ENCODE results near the gene S100A16.
"Not testable (repeated sequence)": the region's sequence is repeated elsewhere in the genome, so short reads cannot be mapped to it uniquely, and the experiment has no call there.

The S100A16 gene

GRCh38 chr1:153565529-153566374 is 47.2 kb downstream of the S100A16 start, which contains the start of gene S100A2:
TSS of gene S100A2 (minus strand) at chr1:153565844. CDS start at chr1:153563877, 1,967 bp downstream.
- no peak for DNase-seq (ENCODE audit: low read depth, low spot score)
- WGBS (ENCODE audit: insufficient coverage, insufficient read length): no CpG with 5 or more reads among the region's 8 CpGs
- Histone ChIP-seq H3K27me3 (ENCODE audit: control insufficient read depth, insufficient read depth, low read length) (no peaks in the 10 kb centered on the region), H3K4me3 (ENCODE audit: low read length) (no peak within 1 kb of the TSS), H3K4me1 (ENCODE audit: control insufficient read depth, insufficient read depth, low read length) (peaks cover 17% of the 10 kb centered on the region), H3K36me3 (ENCODE audit: control insufficient read depth, insufficient read depth, low read length) (no peaks in the 10 kb centered on the region), H3K9me3 (ENCODE audit: control insufficient read depth, insufficient read depth, low read length) (no peaks in the 10 kb centered on the region), H3K27ac (ENCODE audit: low read length) (no peak within 1 kb of the TSS)

- no peak for DNase-seq (ENCODE audit: low read depth, low spot score)
- no CpG with 5 or more reads among the region's 7 CpGs for WGBS (ENCODE audit: insufficient coverage, insufficient read length)
- Histone ChIP-seq H3K27me3 (ENCODE audit: control insufficient read depth, insufficient read depth, low read length) (no peaks in the 10 kb centered on the region), H3K9me3 (ENCODE audit: control insufficient read depth, insufficient read depth, low read length) (no peaks in the 10 kb centered on the region), H3K36me3 (ENCODE audit: control insufficient read depth, insufficient read depth, low read length) (no peaks in the 10 kb centered on the region), H3K4me1 (ENCODE audit: control insufficient read depth, insufficient read depth, low read length) (peaks cover 17% of the 10 kb centered on the region), H3K27ac (ENCODE audit: low read length) (no peak overlapping the region), H3K4me3 (ENCODE audit: low read length) (no peak overlapping the region)
Observed at GRCh38 chr1:153563991-153564390, 48.9 kb downstream of the S100A16 start.

GRCh38 chr1:153563483-153563901 is 49.4 kb downstream of the S100A16 start:
- H3K4me3 ChIP-seq (ENCODE audit: low read length): no peak overlapping the region
- H3K4me1 ChIP-seq (ENCODE audit: control insufficient read depth, insufficient read depth, low read length): peaks cover 17% of the 10 kb centered on the region
- no peaks in the 10 kb centered on the region for H3K9me3 ChIP-seq (ENCODE audit: control insufficient read depth, insufficient read depth, low read length)
- WGBS (ENCODE audit: insufficient coverage, insufficient read length): no CpG with 5 or more reads among the region's 6 CpGs
- no peaks in the 10 kb centered on the region for H3K27me3 ChIP-seq (ENCODE audit: control insufficient read depth, insufficient read depth, low read length)
- no peak overlapping the region for H3K27ac ChIP-seq (ENCODE audit: low read length)
- no peak for DNase-seq (ENCODE audit: low read depth, low spot score)
- no peaks in the 10 kb centered on the region for H3K36me3 ChIP-seq (ENCODE audit: control insufficient read depth, insufficient read depth, low read length)

GRCh38 chr1:153562021-153562420 is 50.9 kb downstream of the S100A16 start:
- not testable (repeated sequence) for H3K27ac ChIP-seq (ENCODE audit: low read length); H3K27me3 ChIP-seq (ENCODE audit: control insufficient read depth, insufficient read depth, low read length); H3K4me3 ChIP-seq (ENCODE audit: low read length); H3K9me3 ChIP-seq (ENCODE audit: control insufficient read depth, insufficient read depth, low read length); H3K4me1 ChIP-seq (ENCODE audit: control insufficient read depth, insufficient read depth, low read length); H3K36me3 ChIP-seq (ENCODE audit: control insufficient read depth, insufficient read depth, low read length); DNase-seq (ENCODE audit: low read depth, low spot score)
- no CpG with 5 or more reads among the region's 3 CpGs for WGBS (ENCODE audit: insufficient coverage, insufficient read length)

- no CpG with 5 or more reads among the region's 3 CpGs for WGBS (ENCODE audit: insufficient coverage, insufficient read length)
- Histone ChIP-seq H3K27me3 (ENCODE audit: control insufficient read depth, insufficient read depth, low read length) (no peaks in the 10 kb centered on the region), H3K27ac (ENCODE audit: low read length) (no peak overlapping the region), H3K36me3 (ENCODE audit: control insufficient read depth, insufficient read depth, low read length) (no peaks in the 10 kb centered on the region), H3K9me3 (ENCODE audit: control insufficient read depth, insufficient read depth, low read length) (no peaks in the 10 kb centered on the region), H3K4me3 (ENCODE audit: low read length) (no peak overlapping the region), H3K4me1 (ENCODE audit: control insufficient read depth, insufficient read depth, low read length) (peaks cover 6% of the 10 kb centered on the region)
- DNase-seq (ENCODE audit: low read depth, low spot score): no peak
Observed at GRCh38 chr1:153561466-153561985, 51.4 kb downstream of the S100A16 start.

- no CpG with 5 or more reads among the region's 10 CpGs for WGBS (ENCODE audit: insufficient coverage, insufficient read length)
- no peak overlapping the region for H3K27ac ChIP-seq (ENCODE audit: low read length)
- H3K4me3 ChIP-seq (ENCODE audit: low read length): no peak overlapping the region
- H3K27me3 ChIP-seq (ENCODE audit: control insufficient read depth, insufficient read depth, low read length): no peaks in the 10 kb centered on the region
- DNase-seq (ENCODE audit: low read depth, low spot score): no peak
- H3K36me3 ChIP-seq (ENCODE audit: control insufficient read depth, insufficient read depth, low read length): no peaks in the 10 kb centered on the region
- H3K9me3 ChIP-seq (ENCODE audit: control insufficient read depth, insufficient read depth, low read length): no peaks in the 10 kb centered on the region
- H3K4me1 ChIP-seq (ENCODE audit: control insufficient read depth, insufficient read depth, low read length): peaks cover 4% of the 10 kb centered on the region; the same call in 1 of the 2 replicates
Observed at GRCh38 chr1:153560771-153561465, 52.0 kb downstream of the S100A16 start.

- no peaks in the 10 kb centered on the region for H3K27me3 ChIP-seq (ENCODE audit: control insufficient read depth, insufficient read depth, low read length)
- no peaks in the 10 kb centered on the region for H3K36me3 ChIP-seq (ENCODE audit: control insufficient read depth, insufficient read depth, low read length)
- H3K9me3 ChIP-seq (ENCODE audit: control insufficient read depth, insufficient read depth, low read length): no peaks in the 10 kb centered on the region
- peaks cover under 1% of the 10 kb centered on the region; the same call in 1 of the 2 replicates for H3K4me1 ChIP-seq (ENCODE audit: control insufficient read depth, insufficient read depth, low read length)
- no peak overlapping the region for H3K4me3 ChIP-seq (ENCODE audit: low read length)
- DNase-seq (ENCODE audit: low read depth, low spot score): no peak
- H3K27ac ChIP-seq (ENCODE audit: low read length): no peak overlapping the region
- WGBS (ENCODE audit: insufficient coverage, insufficient read length): no CpG with 5 or more reads among the region's 2 CpGs
Observed at GRCh38 chr1:153560241-153560640, 52.7 kb downstream of the S100A16 start.

- Histone ChIP-seq H3K9me3 (ENCODE audit: control insufficient read depth, insufficient read depth, low read length) (no peaks in the 10 kb centered on the region), H3K27ac (ENCODE audit: low read length) (no peak overlapping the region), H3K4me1 (ENCODE audit: control insufficient read depth, insufficient read depth, low read length) (no peaks in the 10 kb centered on the region), H3K27me3 (ENCODE audit: control insufficient read depth, insufficient read depth, low read length) (no peaks in the 10 kb centered on the region), H3K4me3 (ENCODE audit: low read length) (no peak overlapping the region), H3K36me3 (ENCODE audit: control insufficient read depth, insufficient read depth, low read length) (no peaks in the 10 kb centered on the region)
- WGBS (ENCODE audit: insufficient coverage, insufficient read length): no CpG with 5 or more reads among the region's 3 CpGs
- DNase-seq (ENCODE audit: low read depth, low spot score): no peak
Observed at GRCh38 chr1:153557877-153558276, 55.1 kb downstream of the S100A16 start.

Measured in iPS DF 6.9 (cell line).